Keratinocyte (primary cell): Measurements from ENCODE around the gene NHLRC1.

Source experiments
- CTCF ChIP-seq, 3 experiments: IDR thresholded peaks in 1 of 3; conservative IDR thresholded peaks in 1 of 3; optimal IDR thresholded peaks in 1 of 3; 2 replicates in 2 of 3; 3 replicates in 1 of 3; pipeline versions ENCODE3 to v1.5.1; 2011; ENCODE audit warnings: low read length in 3 of 3, mild to moderate bottlenecking in 3 of 3, moderate library complexity in 2 of 3, control low read depth in 1 of 3, inconsistent platforms in 1 of 3; ENCODE audit not compliant: insufficient read depth in 2 of 3; ENCODE audit errors: extremely low read depth in 1 of 3
- EZH2 ChIP-seq: IDR thresholded peaks from one replicate; pipeline ENCODE4 v1.6.1; 2012; ENCODE audit warnings: inconsistent platforms, mild to moderate bottlenecking, low read length, moderate library complexity

- TF ChIP-seq CTCF (optimal IDR thresholded peaks at IDR 0.05 in 1 of 3, IDR thresholded peaks at IDR 0.05 in 1 of 3, conservative IDR thresholded peaks at IDR 0.05 in 1 of 3; ENCODE audit: extremely low read depth in 1 of 3, insufficient read depth in 2 of 3, low read length in 3 of 3): no peak
- no peak for TF ChIP-seq EZH2
Observed at GRCh38 chr6:18151801-18152200, 29.3 kb upstream of the NHLRC1 start.
